SK-MEL-5 (cell line): ENCODE measurements around the gene SEMA4A. TPM values are rescaled to one million over a fixed set of nuclear protein-coding genes. Genes with fewer than 3 reads are reported as not detected.

Source experiments
- small RNA-seq, 2 experiments: library from RNA; depleted of rRNA; stranded (forward); fragments of <200 nt; gene quantifications; one replicate each; pipeline ENCODE3, GENCODE V24; 2014
- total RNA-seq: library from RNA; depleted of rRNA; stranded (reverse); fragments of >200 nt; shearing (Covaris generic); gene quantifications from 2 replicates; pipeline ENCODE4 v1.2.3, GENCODE V29; 2014; rRNA removed

The SEMA4A gene
- total RNA-seq, 1 experiment from 2014 or later, result 1.3 TPM

Small RNA genes within 50 kb of the gene (small RNA-seq; reads per million reads assigned to genes)
- gene RF00568, result 0 reads per million in 2 experiments

Other genes with a start within 250 kb of the SEMA4A start
- gene RIT1, start 242.2 kb upstream of the SEMA4A start, total RNA-seq, result 18.2 and 21.6 TPM in 2 replicates
- 28.1 and 32.1 TPM in 2 replicates for gene KHDC4, start 219.2 kb upstream of the SEMA4A start, total RNA-seq
- gene RXFP4, start 211.9 kb upstream of the SEMA4A start, total RNA-seq, result not detected in 2 replicates
- 96.1 and 101 TPM in 2 replicates for gene ARHGEF2, start 175.0 kb upstream of the SEMA4A start, total RNA-seq
- gene SSR2, start 132.6 kb upstream of the SEMA4A start, total RNA-seq, result 350 and 401 TPM in 2 replicates
- gene UBQLN4, start 99.8 kb upstream of the SEMA4A start, total RNA-seq, result 22.7 and 23.3 TPM in 2 replicates
- 56.1 and 61.7 TPM in 2 replicates for gene LAMTOR2, start 98.8 kb upstream of the SEMA4A start, total RNA-seq
- not detected in 2 replicates for gene RAB25, start 92.4 kb upstream of the SEMA4A start, total RNA-seq
- gene MEX3A, start 71.1 kb upstream of the SEMA4A start, total RNA-seq, result 3.0 and 3.4 TPM in 2 replicates
- 515 and 576 TPM in 2 replicates for gene LMNA, start 38.9 kb upstream of the SEMA4A start, total RNA-seq
- 26.0 and 26.6 TPM in 2 replicates for gene SLC25A44, start 40.5 kb downstream of the SEMA4A start, total RNA-seq
- gene PMF1, start 59.4 kb downstream of the SEMA4A start, total RNA-seq, result 60.3 and 64.4 TPM in 2 replicates
- 0.48 TPM in 1 of 2 replicates, not detected in the other for gene BGLAP, start 88.6 kb downstream of the SEMA4A start, total RNA-seq
- 0.13 and 0.32 TPM in 2 replicates for gene PAQR6, start 94.5 kb downstream of the SEMA4A start, total RNA-seq
- gene SMG5, start 129.2 kb downstream of the SEMA4A start, total RNA-seq, result 77.5 and 80.5 TPM in 2 replicates
- gene TMEM79, start 130.7 kb downstream of the SEMA4A start, total RNA-seq, result 0.96 and 1.0 TPM in 2 replicates
- gene GLMP, start 142.1 kb downstream of the SEMA4A start, total RNA-seq, result 408 and 450 TPM in 2 replicates
- gene VHLL, start 145.7 kb downstream of the SEMA4A start, total RNA-seq, result 0.27 TPM in 1 of 2 replicates, not detected in the other
- gene CCT3, start 184.7 kb downstream of the SEMA4A start, total RNA-seq, result 507 and 520 TPM in 2 replicates
- gene TSACC, start 184.9 kb downstream of the SEMA4A start, total RNA-seq, result 1.3 and 3.0 TPM in 2 replicates
- not detected in 2 replicates for gene RHBG, start 215.6 kb downstream of the SEMA4A start, total RNA-seq